ENCODE results near the gene ZNF784.

GRCh38 chr19:55576746-55577145 is 47.6 kb downstream of the ZNF784 start:
- no peak for TF ChIP-seq MAX (IDR thresholded peaks at IDR 0.05)
- no peak for TF ChIP-seq CHD4 (IDR thresholded peaks at IDR 0.05; ENCODE audit: borderline replicate concordance)

Measured in A549 (cell line).